B cell (primary cell): ENCODE measurements around the gene PRLHR. TPM values are rescaled to one million over a fixed set of nuclear protein-coding genes. Genes with fewer than 3 reads are reported as not detected.

ENCODE experiments used
- ATAC-seq: fragments of 200-7000 bp; cut with Tn5 transposase; one replicate; pipeline ENCODE4 v1.10.0; 2021; ENCODE audit warnings: low read depth, mild to moderate bottlenecking, moderate number of reproducible peaks, moderate library complexity
- CTCF ChIA-PET: fragments of 350-600 bp; sonication (Branson Sonifier 250); formaldehyde crosslinking; loops from one replicate; lab custom pipeline; 2021; ENCODE audit warnings: antibody characterized with exemption, inconsistent platforms; lab: Charles Lee
- POLR2A ChIA-PET: fragments of 350-600 bp; sonication (Branson Sonifier 250); formaldehyde crosslinking; loops from one replicate; lab custom pipeline; 2021; ENCODE audit warnings: antibody characterized with exemption; lab: Charles Lee
- DNase-seq: peaks from one replicate; pipeline ENCODE4 v3.0.0; 2013
- H2AFZ ChIP-seq: 2 replicates; pipeline ENCODE4 v1.6.1; 2012; ENCODE audit warnings: mild to moderate bottlenecking, low read depth, low read length; ENCODE audit not compliant: insufficient read depth, poor library complexity, severe bottlenecking
- H3K27ac ChIP-seq, 2 donors: 1 replicate in 1 of 2; 2 replicates in 1 of 2; pipeline ENCODE4 v1.5.1; 2012 to 2013; ENCODE audit warnings: low read length in 2 of 2, mild to moderate bottlenecking in 2 of 2, moderate library complexity in 1 of 2
- H3K27me3 ChIP-seq, 4 experiments: fragments of 200-600 bp in 1 of 4; sonication (generic) in 1 of 4; replicated peaks in 1 of 4; 1 replicate in 2 of 4; 2 replicates in 2 of 4; pipeline versions ENCODE4 v1.6.1 to v1.7.0; 2013 to 2016; ENCODE audit warnings: low read length in 3 of 4, mild to moderate bottlenecking in 2 of 4, mixed read lengths in 1 of 4, moderate library complexity in 1 of 4; ENCODE audit not compliant: insufficient read depth in 4 of 4, control insufficient read depth in 3 of 4; ENCODE audit errors: control extremely low read depth in 1 of 4
- H3K36me3 ChIP-seq, 2 experiments: replicated peaks in 1 of 2; 1 replicate in 1 of 2; 2 replicates in 1 of 2; pipeline versions ENCODE4 v1.6.1 to v1.7.1; 2013; ENCODE audit warnings: low read length in 1 of 2; ENCODE audit not compliant: insufficient read depth in 2 of 2, control insufficient read depth in 1 of 2; ENCODE audit errors: control extremely low read depth in 1 of 2, extremely low read depth in 1 of 2
- H3K4me1 ChIP-seq, 2 donors: fragments of 200-600 bp in 1 of 2; sonication (generic) in 1 of 2; 1 replicate in 1 of 2; 2 replicates in 1 of 2; pipeline versions ENCODE4 v1.5.1 to v1.6.1; 2013 to 2017; ENCODE audit warnings: low read length in 2 of 2; ENCODE audit not compliant: control insufficient read depth in 2 of 2, insufficient read depth in 2 of 2
- H3K4me2 ChIP-seq: replicated peaks from 2 replicates; pipeline ENCODE3; 2012; ENCODE audit warnings: mild to moderate bottlenecking, low read depth, low read length; ENCODE audit not compliant: poor library complexity, severe bottlenecking
- H3K4me3 ChIP-seq, 5 experiments: fragments of 200-600 bp in 1 of 5; sonication (generic) in 1 of 5; 1 replicate in 3 of 5; 2 replicates in 2 of 5; pipeline versions ENCODE4 v1.5.1 to v1.7.0; 2011 to 2016; ENCODE audit warnings: low read length in 4 of 5, mild to moderate bottlenecking in 4 of 5, low read depth in 2 of 5, control low read depth in 1 of 5, moderate library complexity in 1 of 5; ENCODE audit not compliant: insufficient read depth in 1 of 5; ENCODE audit errors: control extremely low read depth in 1 of 5, extremely low read depth in 1 of 5
- H3K79me2 ChIP-seq: fragments of 200-600 bp; sonication (generic); one replicate; pipeline ENCODE4 v1.6.0; 2016; ENCODE audit warnings: low read length; ENCODE audit not compliant: control insufficient read depth, insufficient read depth
- H3K9ac ChIP-seq: fragments of 200-600 bp; sonication (generic); 2 replicates; pipeline ENCODE4 v1.6.1; 2017; ENCODE audit warnings: mild to moderate bottlenecking, low read length, moderate library complexity
- H3K9me3 ChIP-seq, 3 donors: one replicate each; pipeline versions ENCODE4 v1.6.1 to v1.7.1; 2013; ENCODE audit warnings: low read length in 2 of 3; ENCODE audit not compliant: control insufficient read depth in 2 of 3, insufficient read depth in 1 of 3; ENCODE audit errors: control extremely low read depth in 1 of 3
- H4K20me1 ChIP-seq: 2 replicates; pipeline ENCODE4 v1.6.0; 2012; ENCODE audit warnings: mild to moderate bottlenecking, low read length; ENCODE audit not compliant: insufficient read depth, control insufficient read depth, poor library complexity, severe bottlenecking
- H3K27ac Mint-ChIP-seq: one replicate; pipeline ENCODE4 v1.8.0; 2021; ENCODE audit warnings: mixed read lengths
- H3K27me3 Mint-ChIP-seq: one replicate; pipeline ENCODE4 v1.8.0; 2021; ENCODE audit warnings: mixed read lengths
- H3K4me1 Mint-ChIP-seq: one replicate; pipeline ENCODE4 v1.8.0; 2021; ENCODE audit warnings: mixed read lengths
- H3K4me3 Mint-ChIP-seq: one replicate; pipeline ENCODE4 v1.8.0; 2021; ENCODE audit warnings: mixed read lengths
- H3K9me3 Mint-ChIP-seq: one replicate; pipeline ENCODE4 v1.8.0; 2022; ENCODE audit warnings: mixed read lengths; ENCODE audit not compliant: insufficient read depth
- EZH2 ChIP-seq: IDR thresholded peaks from 2 replicates; pipeline ENCODE4 v1.6.1; 2012; ENCODE audit warnings: borderline replicate concordance, low read depth, mild to moderate bottlenecking, moderate library complexity, low read length; ENCODE audit not compliant: insufficient read depth, poor library complexity, severe bottlenecking
- WGBS: methylation state at CpG from one replicate; pipeline ENCODE4 v1.1.5; 2013; ENCODE audit warnings: missing lambda C conversion rate; ENCODE audit not compliant: insufficient coverage; 5-methylcytosine and 5-hydroxymethylcytosine counted together
- intact Hi-C: fragments of 100-400 bp; cut with micrococcal nuclease; formaldehyde crosslinking; loops from one replicate; pipeline ENCODE4 v1.10.0; 2022
- polyA plus RNA-seq: library from polyadenylated mRNA; depleted of rRNA; stranded (reverse); fragments of >200 nt; gene quantifications from 2 replicates; pipeline ENCODE4 v1.2.3, GENCODE V29; 2012
- total RNA-seq, 2 donors: library from RNA; stranded (reverse); fragments of 120-200 nt in 1 of 2; gene quantifications; 1 replicate in 1 of 2; 2 replicates in 1 of 2; pipeline versions ENCODE4 v1.2.3 to v1.2.4, GENCODE V29; 2013 to 2022
- TF ChIP-seq, protein P1 (sequence below): fragments of 200-600 bp; IDR thresholded peaks from one replicate; pipeline ENCODE4 v1.8.0; 2022; ENCODE audit warnings: antibody characterized with exemption, mild to moderate bottlenecking

PRLHR gene
- total and polyA plus RNA-seq, 2 donors (not counting 1 experiment from before 2014, with no cell fraction given), result not detected

DNA sequence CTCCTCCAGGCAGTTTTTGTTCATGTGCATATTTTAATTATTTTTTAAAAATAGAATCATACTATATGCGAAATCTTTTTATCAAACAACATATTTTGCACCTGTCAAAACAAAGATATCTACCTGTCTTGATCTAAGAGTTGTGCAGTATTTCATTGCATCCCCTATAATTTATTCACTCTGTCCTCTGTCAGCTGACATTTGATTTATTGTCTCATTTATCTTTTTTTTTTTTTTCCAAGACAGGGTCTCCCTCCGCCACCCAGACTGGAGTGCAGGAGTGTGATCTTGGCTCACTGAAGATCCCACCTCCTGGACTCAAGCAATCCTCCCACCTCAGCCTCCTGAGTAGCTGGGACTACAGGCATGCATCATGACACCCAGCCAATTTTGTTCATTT is 49.0 kb downstream of the PRLHR start:
- Mint-ChIP-seq H3K27ac (no peak overlapping the region), H3K4me3 (no peak overlapping the region), H3K4me1 (no peaks in the 10 kb centered on the region), H3K9me3 (no peaks in the 10 kb centered on the region), H3K27me3 (peaks cover 58% of the 10 kb centered on the region)
- Histone ChIP-seq H3K9me3 (no peaks in the 10 kb centered on the region), H3K4me1 (no peaks in the 10 kb centered on the region), H3K4me3 (no peak overlapping the region), H3K9ac (no peak overlapping the region), H4K20me1 (no peaks in the 10 kb centered on the region), H2AFZ (no peak overlapping the region), H3K4me2 (no peak overlapping the region), H3K27me3 (peaks cover 0 to 18% (median 3%) of the 10 kb centered on the region in 4 experiments), H3K79me2 (no peaks in the 10 kb centered on the region), H3K27ac (no peak overlapping the region), H3K36me3 (no peaks in the 10 kb centered on the region)
- no peak for TF ChIP-seq EZH2
- TF ChIP-seq, protein P1, sequence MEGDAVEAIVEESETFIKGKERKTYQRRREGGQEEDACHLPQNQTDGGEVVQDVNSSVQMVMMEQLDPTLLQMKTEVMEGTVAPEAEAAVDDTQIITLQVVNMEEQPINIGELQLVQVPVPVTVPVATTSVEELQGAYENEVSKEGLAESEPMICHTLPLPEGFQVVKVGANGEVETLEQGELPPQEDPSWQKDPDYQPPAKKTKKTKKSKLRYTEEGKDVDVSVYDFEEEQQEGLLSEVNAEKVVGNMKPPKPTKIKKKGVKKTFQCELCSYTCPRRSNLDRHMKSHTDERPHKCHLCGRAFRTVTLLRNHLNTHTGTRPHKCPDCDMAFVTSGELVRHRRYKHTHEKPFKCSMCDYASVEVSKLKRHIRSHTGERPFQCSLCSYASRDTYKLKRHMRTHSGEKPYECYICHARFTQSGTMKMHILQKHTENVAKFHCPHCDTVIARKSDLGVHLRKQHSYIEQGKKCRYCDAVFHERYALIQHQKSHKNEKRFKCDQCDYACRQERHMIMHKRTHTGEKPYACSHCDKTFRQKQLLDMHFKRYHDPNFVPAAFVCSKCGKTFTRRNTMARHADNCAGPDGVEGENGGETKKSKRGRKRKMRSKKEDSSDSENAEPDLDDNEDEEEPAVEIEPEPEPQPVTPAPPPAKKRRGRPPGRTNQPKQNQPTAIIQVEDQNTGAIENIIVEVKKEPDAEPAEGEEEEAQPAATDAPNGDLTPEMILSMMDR, result no peak
- ATAC-seq, result no peak
- WGBS, result no CpG with 5 or more reads among the region's 2 CpGs
- ChIA-PET CTCF (no interaction called here), POLR2A (no interaction called here)
- intact Hi-C loops, result no loop called here
- DNase-seq, result no peak

DNA sequence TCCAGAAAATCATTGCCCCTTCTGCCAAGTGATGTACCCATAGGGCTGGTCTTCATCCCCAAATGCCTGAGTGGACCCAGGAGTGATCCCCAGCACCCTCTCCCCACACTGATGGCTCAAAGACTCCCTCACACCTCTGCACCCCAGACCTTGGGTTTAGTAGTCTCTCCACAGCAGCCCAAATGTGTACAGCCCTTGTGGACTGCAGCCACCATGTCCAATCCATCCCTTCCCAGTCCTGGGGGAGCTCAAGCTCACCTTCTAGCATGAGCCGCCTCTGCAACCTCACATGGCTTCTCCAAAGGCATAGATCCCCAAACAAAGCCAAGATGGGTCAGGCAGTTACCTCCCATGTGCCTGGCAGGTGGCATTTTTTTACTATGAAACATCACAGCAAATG is 50.1 kb downstream of the PRLHR start:
- no peak overlapping the region for H3K27ac ChIP-seq
- H3K9me3 ChIP-seq, result no peaks in the 10 kb centered on the region
- peaks cover 0 to 16% (median 3%) of the 10 kb centered on the region in 4 experiments for H3K27me3 ChIP-seq
- no CpG with 5 or more reads among the region's 1 CpG for WGBS
- H3K27ac Mint-ChIP-seq, result no peak overlapping the region
- H3K4me3 ChIP-seq, result no peak overlapping the region
- TF ChIP-seq, protein P1, result no peak
- no peak for TF ChIP-seq EZH2
- H3K4me1 ChIP-seq, result no peaks in the 10 kb centered on the region
- intact Hi-C loops, result no loop called here
- no peaks in the 10 kb centered on the region for H3K9me3 Mint-ChIP-seq
- no peak overlapping the region for H3K4me3 Mint-ChIP-seq
- ATAC-seq (no peak), DNase-seq (no peak)
- H3K4me2 ChIP-seq, result no peak overlapping the region
- no peaks in the 10 kb centered on the region for H3K4me1 Mint-ChIP-seq
- H3K9ac ChIP-seq, result no peak overlapping the region
- no peak overlapping the region for H2AFZ ChIP-seq
- no peaks in the 10 kb centered on the region for H4K20me1 ChIP-seq
- ChIA-PET POLR2A (no interaction called here), CTCF (no interaction called here)
- no peaks in the 10 kb centered on the region for H3K79me2 ChIP-seq
- H3K27me3 Mint-ChIP-seq, result peaks cover 56% of the 10 kb centered on the region
- no peaks in the 10 kb centered on the region for H3K36me3 ChIP-seq
